Measurements from ENCODE around the gene OR5L1. TPM values are rescaled to one million over a fixed set of nuclear protein-coding genes. Genes with fewer than 3 reads are reported as not detected.

OR5L1 gene
- not detected for total RNA-seq
- polyA plus RNA-seq (ENCODE audit: insufficient read length in 2 of 2), result not detected
- long read RNA-seq, donor 1, result 0 reads
- long read RNA-seq, donor 2, result 0 reads
- long read RNA-seq, donor 3, result 0 reads
- long read RNA-seq, donor 4, result 0 reads

DNA sequence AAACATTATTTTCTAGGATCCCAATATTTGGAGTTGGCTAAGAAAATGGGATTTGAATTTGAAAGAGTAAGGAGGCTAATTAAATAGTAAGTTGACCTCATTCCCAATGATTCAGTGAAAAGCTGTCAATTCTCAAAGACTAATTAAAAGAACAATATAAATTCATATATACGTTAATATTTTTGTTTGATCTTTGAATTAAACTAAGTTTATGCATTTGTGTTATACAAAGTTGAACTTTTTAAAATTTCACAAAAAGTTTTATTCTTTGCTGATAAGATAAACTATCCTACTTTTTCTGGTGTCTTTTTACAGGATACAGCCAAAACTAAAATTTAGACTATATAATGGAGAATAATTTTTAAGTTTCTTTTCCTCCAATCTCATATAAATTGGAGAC, at the start of gene OR5L1:
Gene OR5L1, plus strand, starts transcription at position 301 of the 400 bp plus-strand sequence. CDS start 100 bp downstream, outside the sequence.
- H3K4me3 ChIP-seq (ENCODE audit: low read depth, low read length), result no peak within 1 kb of the TSS
- no CpG with 5 or more reads among the region's 1 CpG for WGBS (ENCODE audit: insufficient coverage)
- H3K27me3 ChIP-seq (ENCODE audit: control insufficient read depth, insufficient read depth, low read length), result no peaks in the 10 kb centered on the region
- H3K36me3 ChIP-seq (ENCODE audit: control insufficient read depth, insufficient read depth, low read length), result no peaks in the 10 kb centered on the region
- H3K9me3 ChIP-seq (ENCODE audit: control insufficient read depth, insufficient read depth, low read length), result peaks cover 1% of the 10 kb centered on the region
- no peak within 1 kb of the TSS for H3K27ac ChIP-seq (ENCODE audit: low read depth, low read length)
- no peak for DNase-seq (ENCODE audit: low read depth in 4 of 6, low spot score in 6 of 6)
- no peaks in the 10 kb centered on the region for H3K4me1 ChIP-seq (ENCODE audit: control insufficient read depth, insufficient read depth, low read length)

DNA sequence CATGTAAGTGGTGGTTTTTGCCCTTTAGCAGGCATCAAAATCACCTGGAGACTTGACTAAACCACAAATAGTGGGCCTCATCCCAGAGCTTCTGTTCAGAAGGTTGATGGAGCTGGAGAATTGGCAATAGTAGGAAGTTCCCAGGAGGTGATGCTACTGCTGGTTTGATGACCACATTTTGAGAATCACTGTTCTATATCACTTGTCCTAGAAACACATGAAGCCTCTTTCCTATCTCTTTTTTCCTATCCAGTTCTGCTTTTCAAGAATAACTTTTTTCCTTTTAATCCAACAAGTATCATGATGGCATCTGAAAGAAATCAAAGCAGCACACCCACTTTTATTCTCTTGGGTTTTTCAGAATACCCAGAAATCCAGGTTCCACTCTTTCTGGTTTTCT, 38.0 kb upstream of the OR5L1 start, which contains the start of gene OR5D13:
Gene OR5D13, plus strand, starts transcription at position 301 of the 400 bp plus-strand sequence. Its CDS starts 0 bp downstream, at position 301.
- no peaks in the 10 kb centered on the region for H3K27me3 ChIP-seq (ENCODE audit: control insufficient read depth, insufficient read depth, low read length)
- no peaks in the 10 kb centered on the region for H3K36me3 ChIP-seq (ENCODE audit: control insufficient read depth, insufficient read depth, low read length)
- peaks cover 5% of the 10 kb centered on the region for H3K9me3 ChIP-seq (ENCODE audit: control insufficient read depth, insufficient read depth, low read length)
- no peak within 1 kb of the TSS for H3K4me3 ChIP-seq (ENCODE audit: low read depth, low read length)
- no peak within 1 kb of the TSS for H3K27ac ChIP-seq (ENCODE audit: low read depth, low read length)
- H3K4me1 ChIP-seq (ENCODE audit: control insufficient read depth, insufficient read depth, low read length), result no peaks in the 10 kb centered on the region
- DNase-seq (ENCODE audit: low read depth in 4 of 6, low spot score in 6 of 6), result no peak

DNA sequence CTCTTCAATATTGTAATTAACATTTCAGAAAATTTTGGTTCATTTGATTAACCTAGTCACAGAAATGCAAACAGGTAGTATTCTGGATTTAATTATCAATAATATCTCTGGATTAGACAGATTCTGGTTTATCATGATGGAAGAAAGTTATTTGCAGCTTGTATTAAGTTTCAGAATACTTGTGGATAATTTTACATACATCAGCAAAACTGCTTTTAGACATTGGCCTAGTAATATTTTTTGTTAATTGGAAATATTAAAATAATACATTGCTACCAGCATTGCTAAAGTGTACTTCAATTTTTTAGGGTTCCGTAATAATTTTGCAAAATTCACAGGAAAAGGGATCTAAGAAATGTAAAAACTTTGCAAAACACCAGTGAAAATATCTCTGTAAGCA, 19.6 kb upstream of the OR5L1 start:
- no peaks in the 10 kb centered on the region for H3K36me3 ChIP-seq (ENCODE audit: control insufficient read depth, insufficient read depth, low read length)
- no peaks in the 10 kb centered on the region for H3K27me3 ChIP-seq (ENCODE audit: control insufficient read depth, insufficient read depth, low read length)
- H3K27ac ChIP-seq (ENCODE audit: low read depth, low read length), result no peak overlapping the region
- no peaks in the 10 kb centered on the region for H3K4me1 ChIP-seq (ENCODE audit: control insufficient read depth, insufficient read depth, low read length)
- no peaks in the 10 kb centered on the region for H3K9me3 ChIP-seq (ENCODE audit: control insufficient read depth, insufficient read depth, low read length)
- WGBS (ENCODE audit: insufficient coverage), result no CpG with 5 or more reads among the region's 1 CpG
- no peak overlapping the region for H3K4me3 ChIP-seq (ENCODE audit: low read depth, low read length)
- DNase-seq (ENCODE audit: low read depth in 4 of 6, low spot score in 6 of 6), result no peak

DNA sequence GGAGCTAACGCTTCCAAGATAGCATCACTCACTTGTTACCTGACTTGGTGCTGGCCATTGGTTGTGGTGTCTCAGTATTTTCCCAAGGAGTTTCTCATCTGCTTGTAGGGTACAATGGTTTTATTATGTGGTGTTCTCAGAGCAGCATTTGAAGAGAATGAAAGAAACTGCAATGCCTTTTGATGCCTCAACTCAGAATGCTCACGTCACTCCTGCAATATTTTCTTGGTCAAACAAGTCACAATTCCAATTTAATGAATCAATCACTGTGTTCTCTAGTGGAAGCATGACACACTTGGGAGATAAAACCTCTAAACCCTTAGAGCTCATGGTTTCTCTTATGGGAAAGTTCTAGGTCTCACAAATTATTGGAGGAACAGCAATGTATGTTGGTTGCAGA, 17.8 kb upstream of the OR5L1 start:
- no peaks in the 10 kb centered on the region for H3K36me3 ChIP-seq (ENCODE audit: control insufficient read depth, insufficient read depth, low read length)
- H3K27me3 ChIP-seq (ENCODE audit: control insufficient read depth, insufficient read depth, low read length), result no peaks in the 10 kb centered on the region
- DNase-seq (ENCODE audit: low read depth in 4 of 6, low spot score in 6 of 6), result no peak
- H3K9me3 ChIP-seq (ENCODE audit: control insufficient read depth, insufficient read depth, low read length), result no peaks in the 10 kb centered on the region
- no peak overlapping the region for H3K27ac ChIP-seq (ENCODE audit: low read depth, low read length)
- H3K4me1 ChIP-seq (ENCODE audit: control insufficient read depth, insufficient read depth, low read length), result no peaks in the 10 kb centered on the region
- WGBS (ENCODE audit: insufficient coverage), result 83% methylated on average over 1 of the region's 2 CpGs
- no peak overlapping the region for H3K4me3 ChIP-seq (ENCODE audit: low read depth, low read length)

DNA sequence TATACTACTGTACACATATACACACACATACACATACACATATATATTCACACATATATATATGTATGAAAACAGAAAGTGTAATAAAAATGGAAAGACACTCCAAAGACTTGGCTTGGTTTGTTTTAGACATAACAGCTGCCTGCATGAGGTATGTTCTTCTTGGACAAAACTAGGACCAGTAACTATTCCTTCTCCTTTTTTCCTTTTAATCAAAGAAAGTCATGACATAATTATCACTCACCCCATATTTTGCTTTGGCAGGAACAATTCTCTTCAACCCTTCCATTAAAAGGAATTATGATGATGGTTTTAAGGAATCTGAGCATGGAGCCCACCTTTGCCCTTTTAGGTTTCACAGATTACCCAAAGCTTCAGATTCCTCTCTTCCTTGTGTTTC, 15.9 kb upstream of the OR5L1 start, which contains the start of gene OR5D14:
Gene OR5D14, plus strand, starts transcription at position 301 of the 400 bp plus-strand sequence. Its CDS starts 0 bp downstream, at position 301.
- Histone ChIP-seq H3K27me3 (ENCODE audit: control insufficient read depth, insufficient read depth, low read length) (no peaks in the 10 kb centered on the region), H3K4me3 (ENCODE audit: low read depth, low read length) (no peak within 1 kb of the TSS), H3K4me1 (ENCODE audit: control insufficient read depth, insufficient read depth, low read length) (no peaks in the 10 kb centered on the region), H3K36me3 (ENCODE audit: control insufficient read depth, insufficient read depth, low read length) (no peaks in the 10 kb centered on the region), H3K27ac (ENCODE audit: low read depth, low read length) (no peak within 1 kb of the TSS), H3K9me3 (ENCODE audit: control insufficient read depth, insufficient read depth, low read length) (peaks cover 4% of the 10 kb centered on the region)
- no peak for DNase-seq (ENCODE audit: low read depth in 4 of 6, low spot score in 6 of 6)

DNA sequence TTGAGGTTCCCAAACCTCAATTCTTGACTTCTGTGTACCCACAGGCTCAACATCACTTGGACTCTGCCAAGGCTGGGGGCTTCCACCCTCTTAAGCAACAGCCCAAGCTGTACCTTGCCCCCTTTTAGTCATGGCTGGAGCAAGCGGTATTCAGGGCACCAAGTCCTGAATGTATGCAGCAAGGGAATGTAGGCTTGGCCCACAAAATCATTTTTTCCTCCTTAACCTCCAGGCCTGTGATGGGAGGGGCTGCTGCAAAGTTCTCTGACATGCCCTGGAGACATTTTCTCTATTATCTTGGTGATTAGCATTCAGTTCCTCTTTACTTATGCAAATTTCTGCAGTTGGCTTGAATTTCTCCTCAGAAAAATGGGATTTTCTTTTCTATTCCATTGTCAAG, 4.9 kb upstream of the OR5L1 start:
- H3K9me3 ChIP-seq (ENCODE audit: control insufficient read depth, insufficient read depth, low read length), result peaks cover 6% of the 10 kb centered on the region
- H3K27me3 ChIP-seq (ENCODE audit: control insufficient read depth, insufficient read depth, low read length), result no peaks in the 10 kb centered on the region
- H3K27ac ChIP-seq (ENCODE audit: low read depth, low read length), result no peak overlapping the region
- H3K4me1 ChIP-seq (ENCODE audit: control insufficient read depth, insufficient read depth, low read length), result no peaks in the 10 kb centered on the region
- no peaks in the 10 kb centered on the region for H3K36me3 ChIP-seq (ENCODE audit: control insufficient read depth, insufficient read depth, low read length)
- H3K4me3 ChIP-seq (ENCODE audit: low read depth, low read length), result no peak overlapping the region
- DNase-seq (ENCODE audit: low read depth in 4 of 6, low spot score in 6 of 6), result no peak
- WGBS (ENCODE audit: insufficient coverage), result no CpG with 5 or more reads among the region's 1 CpG

DNA sequence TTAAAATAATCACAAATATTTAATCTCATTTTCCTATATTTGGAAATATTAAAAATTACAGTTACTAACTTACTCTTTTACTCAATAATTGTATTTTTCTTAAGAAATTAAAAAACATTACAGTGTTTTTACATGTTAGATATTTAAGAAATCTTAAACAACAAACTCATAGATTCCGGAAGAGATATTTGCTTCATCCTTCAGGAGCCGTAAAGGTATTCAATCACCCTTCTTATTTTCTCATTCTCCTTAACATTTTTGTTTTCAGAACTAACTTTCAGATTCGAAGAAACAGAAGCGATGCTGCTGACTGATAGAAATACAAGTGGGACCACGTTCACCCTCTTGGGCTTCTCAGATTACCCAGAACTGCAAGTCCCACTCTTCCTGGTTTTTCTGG, 8.2 kb downstream of the OR5L1 start, which contains the start of gene OR5D18:
Gene OR5D18, plus strand, starts transcription at position 301 of the 400 bp plus-strand sequence. Its CDS starts 0 bp downstream, at position 301.
- H3K27me3 ChIP-seq (ENCODE audit: control insufficient read depth, insufficient read depth, low read length), result no peaks in the 10 kb centered on the region
- no peaks in the 10 kb centered on the region for H3K4me1 ChIP-seq (ENCODE audit: control insufficient read depth, insufficient read depth, low read length)
- H3K27ac ChIP-seq (ENCODE audit: low read depth, low read length), result no peak within 1 kb of the TSS
- no peaks in the 10 kb centered on the region for H3K36me3 ChIP-seq (ENCODE audit: control insufficient read depth, insufficient read depth, low read length)
- H3K9me3 ChIP-seq (ENCODE audit: control insufficient read depth, insufficient read depth, low read length), result no peaks in the 10 kb centered on the region
- WGBS (ENCODE audit: insufficient coverage), result 71% methylated on average over 2 of the region's 5 CpGs
- DNase-seq (ENCODE audit: low read depth in 4 of 6, low spot score in 6 of 6), result no peak
- H3K4me3 ChIP-seq (ENCODE audit: low read depth, low read length), result no peak within 1 kb of the TSS

DNA sequence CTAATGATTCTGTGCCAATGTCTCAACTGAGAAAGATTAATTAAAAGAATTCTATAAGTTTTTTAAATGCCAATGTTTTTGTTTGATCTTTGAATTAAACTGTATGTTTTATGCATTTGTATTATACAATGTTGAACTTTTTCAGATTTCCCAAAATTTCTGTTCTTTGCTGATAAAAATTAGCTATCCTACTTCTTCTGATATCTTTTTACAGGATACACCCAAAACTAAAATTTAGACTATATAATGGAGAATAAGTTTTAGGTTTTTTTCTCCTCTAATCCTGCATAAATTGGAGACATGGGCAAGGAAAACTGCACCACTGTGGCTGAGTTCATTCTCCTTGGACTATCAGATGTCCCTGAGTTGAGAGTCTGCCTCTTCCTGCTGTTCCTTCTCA, 15.8 kb downstream of the OR5L1 start, which contains the start of gene OR5L2:
Gene OR5L2, plus strand, starts transcription at position 301 of the 400 bp plus-strand sequence. Its CDS starts 0 bp downstream, at position 301.
- Histone ChIP-seq H3K27ac (ENCODE audit: low read depth, low read length) (no peak within 1 kb of the TSS), H3K4me1 (ENCODE audit: control insufficient read depth, insufficient read depth, low read length) (no peaks in the 10 kb centered on the region), H3K36me3 (ENCODE audit: control insufficient read depth, insufficient read depth, low read length) (no peaks in the 10 kb centered on the region), H3K4me3 (ENCODE audit: low read depth, low read length) (no peak within 1 kb of the TSS), H3K9me3 (ENCODE audit: control insufficient read depth, insufficient read depth, low read length) (peaks cover 3% of the 10 kb centered on the region), H3K27me3 (ENCODE audit: control insufficient read depth, insufficient read depth, low read length) (no peaks in the 10 kb centered on the region)
- DNase-seq (ENCODE audit: low read depth in 4 of 6, low spot score in 6 of 6), result no peak

DNA sequence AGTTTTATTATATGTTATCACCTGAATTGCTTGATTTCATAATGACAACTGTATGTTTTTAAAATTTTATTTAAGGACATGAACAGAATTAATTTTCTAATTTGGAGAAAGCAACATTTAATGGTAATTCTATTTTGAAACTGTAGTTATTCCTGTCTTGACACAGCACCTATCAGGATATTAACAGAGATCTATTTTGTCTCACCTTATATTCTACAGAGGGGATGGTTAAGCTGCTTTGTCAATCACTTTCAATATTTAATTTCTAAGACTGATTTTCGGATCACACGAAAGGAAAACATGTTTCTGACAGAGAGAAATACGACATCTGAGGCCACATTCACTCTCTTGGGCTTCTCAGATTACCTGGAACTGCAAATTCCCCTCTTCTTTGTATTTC, 27.3 kb downstream of the OR5L1 start, which contains the start of gene OR5D16:
Gene OR5D16, plus strand, starts transcription at position 301 of the 400 bp plus-strand sequence. Its CDS starts 0 bp downstream, at position 301.
- Histone ChIP-seq H3K9me3 (ENCODE audit: control insufficient read depth, insufficient read depth, low read length) (no peaks in the 10 kb centered on the region), H3K27me3 (ENCODE audit: control insufficient read depth, insufficient read depth, low read length) (no peaks in the 10 kb centered on the region), H3K27ac (ENCODE audit: low read depth, low read length) (no peak within 1 kb of the TSS), H3K4me3 (ENCODE audit: low read depth, low read length) (no peak within 1 kb of the TSS), H3K4me1 (ENCODE audit: control insufficient read depth, insufficient read depth, low read length) (no peaks in the 10 kb centered on the region), H3K36me3 (ENCODE audit: control insufficient read depth, insufficient read depth, low read length) (no peaks in the 10 kb centered on the region)
- no CpG with 5 or more reads among the region's 3 CpGs for WGBS (ENCODE audit: insufficient coverage)
- DNase-seq (ENCODE audit: low read depth in 4 of 6, low spot score in 6 of 6), result no peak

DNA sequence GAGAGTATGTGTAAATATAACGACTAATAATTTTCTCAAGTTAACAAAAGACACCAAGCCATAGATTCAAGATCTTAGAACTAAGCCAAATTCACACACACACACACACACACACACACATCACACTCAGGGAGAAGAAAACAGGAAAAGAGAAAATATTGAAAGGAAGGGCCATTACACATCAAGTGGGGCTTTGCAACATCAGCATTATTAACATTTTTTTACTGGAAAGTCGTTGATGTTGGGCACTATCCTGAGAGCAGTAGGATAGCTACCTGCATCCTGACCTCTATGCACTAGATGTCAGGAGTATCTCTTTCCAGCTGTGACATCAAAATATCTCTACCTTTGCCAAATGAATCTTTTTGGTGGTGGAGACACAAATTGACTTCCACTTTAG, 36.3 kb downstream of the OR5L1 start:
- H3K27me3 ChIP-seq (ENCODE audit: control insufficient read depth, insufficient read depth, low read length), result no peaks in the 10 kb centered on the region
- H3K9me3 ChIP-seq (ENCODE audit: control insufficient read depth, insufficient read depth, low read length), result peaks cover 7% of the 10 kb centered on the region
- H3K36me3 ChIP-seq (ENCODE audit: control insufficient read depth, insufficient read depth, low read length), result no peaks in the 10 kb centered on the region
- no CpG with 5 or more reads among the region's 2 CpGs for WGBS (ENCODE audit: insufficient coverage)
- no peak overlapping the region for H3K4me3 ChIP-seq (ENCODE audit: low read depth, low read length)
- no peak overlapping the region for H3K27ac ChIP-seq (ENCODE audit: low read depth, low read length)
- no peak for DNase-seq (ENCODE audit: low read depth in 4 of 6, low spot score in 6 of 6)
- no peaks in the 10 kb centered on the region for H3K4me1 ChIP-seq (ENCODE audit: control insufficient read depth, insufficient read depth, low read length)

All from spinal cord (tissue), 10 donors.